CD4-positive, CD25-positive, alpha-beta regulatory T cell (primary cell): Measurements from ENCODE around the gene FAAP20. TPM values are rescaled to one million over a fixed set of nuclear protein-coding genes. Genes with fewer than 3 reads are reported as not detected.

Source experiments
- ATAC-seq, 2 donors: fragments of 150-1000 bp; cut with Tn5 transposase; one replicate each; pipeline ENCODE4 v1.10.0; 2021; ENCODE audit warnings: low read depth in 2 of 2, moderate number of reproducible peaks in 2 of 2, moderate library complexity in 1 of 2
- DNase-seq, 3 donors: peaks; one replicate each; pipeline versions ENCODE4 v3.0.0 to v3.0.0-alpha.2; 2012 to 2022; ENCODE audit warnings: mixed read lengths in 1 of 3
- H3K27ac ChIP-seq: one replicate; pipeline ENCODE4 v1.7.0; 2013; ENCODE audit warnings: mild to moderate bottlenecking, low read length; ENCODE audit not compliant: insufficient read depth, poor library complexity, severe bottlenecking
- H3K27me3 ChIP-seq: one replicate; pipeline ENCODE4 v1.7.0; 2013; ENCODE audit warnings: low read length; ENCODE audit not compliant: control insufficient read depth, insufficient read depth
- H3K36me3 ChIP-seq: one replicate; pipeline ENCODE4 v1.7.0; 2013; ENCODE audit warnings: mild to moderate bottlenecking, low read length, moderate library complexity; ENCODE audit not compliant: control insufficient read depth, insufficient read depth
- H3K4me1 ChIP-seq: 2 replicates; pipeline ENCODE4 v1.7.0; 2013; ENCODE audit warnings: mild to moderate bottlenecking, low read length; ENCODE audit not compliant: insufficient read depth, control insufficient read depth, poor library complexity, severe bottlenecking
- H3K4me3 ChIP-seq: one replicate; pipeline ENCODE4 v1.7.0; 2013; ENCODE audit warnings: low read depth, mild to moderate bottlenecking, low read length, moderate library complexity
- H3K9me3 ChIP-seq, 2 experiments: 1 replicate in 1 of 2; 2 replicates in 1 of 2; pipeline ENCODE4 v1.7.0; 2013; ENCODE audit warnings: low read length in 2 of 2, mild to moderate bottlenecking in 1 of 2, moderate library complexity in 1 of 2; ENCODE audit not compliant: control insufficient read depth in 2 of 2
- H3K27ac Mint-ChIP-seq, 3 donors: one replicate each; pipeline ENCODE4 v1.8.0; 2020 to 2022; ENCODE audit warnings: mild to moderate bottlenecking in 3 of 3, mixed read lengths in 3 of 3, moderate library complexity in 2 of 3
- H3K27me3 Mint-ChIP-seq: one replicate; pipeline ENCODE4 v1.8.0; 2022; ENCODE audit warnings: mild to moderate bottlenecking, mixed read lengths
- H3K36me3 Mint-ChIP-seq: one replicate; pipeline ENCODE4 v1.8.0; 2020; ENCODE audit warnings: mixed read lengths
- H3K4me1 Mint-ChIP-seq, 4 donors: one replicate each; pipeline ENCODE4 v1.8.0; 2020 to 2022; ENCODE audit warnings: mixed read lengths in 4 of 4, mild to moderate bottlenecking in 1 of 4
- H3K4me3 Mint-ChIP-seq, 4 donors: one replicate each; pipeline ENCODE4 v1.8.0; 2020 to 2022; ENCODE audit warnings: mild to moderate bottlenecking in 4 of 4, mixed read lengths in 4 of 4, moderate library complexity in 3 of 4
- H3K9me3 Mint-ChIP-seq, 7 donors: one replicate each; pipeline ENCODE4 v1.8.0; 2020 to 2022; ENCODE audit warnings: mixed read lengths in 7 of 7, mild to moderate bottlenecking in 3 of 7, moderate library complexity in 2 of 7
- polyA plus RNA-seq, 4 donors: library from polyadenylated mRNA; unstranded; fragments of 300-500 nt; fragmentation: Illumina TruSeq; gene quantifications; one replicate each; pipeline ENCODE4 v1.2.3, GENCODE V29; 2021
- total RNA-seq: library from RNA; stranded (reverse); gene quantifications from one replicate; pipeline ENCODE4 v1.2.3, GENCODE V29; 2022

Gene FAAP20, protein sequence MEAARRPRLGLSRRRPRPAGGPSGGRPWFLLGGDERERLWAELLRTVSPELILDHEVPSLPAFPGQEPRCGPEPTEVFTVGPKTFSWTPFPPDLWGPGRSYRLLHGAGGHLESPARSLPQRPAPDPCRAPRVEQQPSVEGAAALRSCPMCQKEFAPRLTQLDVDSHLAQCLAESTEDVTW
- total RNA-seq (40.4 TPM), polyA plus RNA-seq (10 to 100 TPM; 40.0 to 66.5 (median 51.5) TPM)

DNA sequence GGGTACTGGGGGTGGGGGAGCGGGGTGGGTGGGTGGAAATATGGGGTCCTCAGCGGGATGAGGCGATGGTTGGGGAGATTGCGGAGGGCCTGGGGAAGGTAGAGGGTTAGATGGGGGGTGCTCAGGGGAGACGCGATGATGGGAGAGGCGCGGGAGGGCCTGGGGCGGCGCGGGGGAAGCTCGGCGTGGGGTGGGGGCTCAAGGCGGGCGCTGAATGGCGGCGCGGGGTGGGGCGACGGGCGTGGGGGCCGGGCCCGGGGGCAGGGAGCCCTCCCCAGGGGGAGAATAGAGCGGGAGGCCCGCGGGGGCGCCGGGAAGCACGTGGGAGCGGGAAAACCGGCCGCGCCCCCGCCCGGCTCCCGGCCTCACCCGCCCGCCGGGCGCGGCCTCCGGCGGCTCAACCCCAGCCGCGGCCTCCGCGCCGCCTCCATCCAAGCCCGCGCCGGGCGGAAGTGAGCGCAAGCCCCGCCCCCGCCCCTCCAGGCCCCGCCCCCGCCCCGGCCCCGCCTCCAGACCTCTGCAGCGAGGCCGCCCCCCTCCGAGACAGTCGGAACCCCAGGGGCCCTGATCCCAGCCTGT lies at the start of gene FAAP20:
Gene FAAP20 (minus strand): TSS at position 454 of the 579 bp plus-strand sequence. CDS start 23 bp downstream, at position 431.
- Mint-ChIP-seq H3K27me3 (no peaks in the 10 kb centered on the region), H3K4me1 (peaks cover 0 to 33% (median 9%) of the 10 kb centered on the region in 4 donors), H3K36me3 (no peaks in the 10 kb centered on the region), H3K4me3 (peak within 1 kb of the TSS; percentile 87 to 96 (median 89)), H3K9me3 (no peaks in the 10 kb centered on the region), H3K27ac (peak within 1 kb of the TSS; percentile 79 to 93 (median 88))
- Histone ChIP-seq H3K27me3 (no peaks in the 10 kb centered on the region), H3K4me1 (peaks cover 40% of the 10 kb centered on the region), H3K9me3 (no peaks in the 10 kb centered on the region), H3K36me3 (no peaks in the 10 kb centered on the region), H3K27ac (peak within 1 kb of the TSS; percentile 81), H3K4me3 (peak within 1 kb of the TSS; percentile 59)
- DNase-seq (peak in 1 of 3 donors; percentile 64), ATAC-seq (peak; percentile 58 to 59)

DNA sequence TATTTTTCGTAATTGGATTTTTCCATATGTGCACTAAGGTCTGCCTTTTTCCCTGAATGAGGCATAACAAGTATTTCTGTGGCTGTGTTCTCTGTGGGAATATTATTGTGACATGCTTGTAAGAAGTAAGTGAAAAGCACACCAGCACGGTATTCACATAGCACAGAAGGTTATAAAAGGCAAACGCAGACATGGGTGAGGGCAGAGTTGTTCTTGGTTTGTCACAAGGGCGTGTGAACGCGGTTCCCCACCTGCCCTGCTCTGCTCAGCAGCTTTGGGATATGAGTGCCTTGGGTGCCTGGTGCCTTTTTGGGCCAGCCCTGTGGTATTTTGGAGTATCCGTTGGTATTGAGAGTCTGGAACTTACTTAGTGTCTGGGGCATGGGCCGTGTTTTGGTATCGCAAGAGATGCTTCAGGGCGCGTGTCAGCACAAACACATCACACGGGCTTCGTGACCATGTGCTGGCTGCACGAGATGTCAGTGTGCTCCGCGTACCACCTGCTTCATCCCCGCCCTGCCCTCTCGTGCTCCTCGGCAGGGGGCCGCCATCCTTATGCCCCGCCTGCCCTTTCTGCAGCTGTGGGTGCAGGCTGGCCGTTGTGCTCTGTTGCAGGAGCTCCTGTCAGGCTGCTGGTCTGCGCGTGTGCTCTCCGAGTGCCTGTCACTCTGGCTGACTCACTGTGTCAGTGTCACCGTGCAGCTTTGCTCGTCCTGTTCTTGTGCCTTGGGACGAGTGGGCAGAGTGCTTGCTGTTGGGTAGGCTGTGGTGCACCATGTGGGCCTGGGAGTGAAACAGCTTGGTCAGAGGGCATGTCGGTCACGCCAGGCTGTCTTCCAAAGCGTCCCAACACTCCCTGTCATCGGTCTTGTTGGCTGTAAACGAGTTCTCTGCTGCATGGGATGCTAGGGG lies 48.5 kb upstream of the FAAP20 start:
- Mint-ChIP-seq H3K27ac (peak overlapping the region in 2 of 3 donors; percentile 31 to 75), H3K36me3 (peaks cover 19% of the 10 kb centered on the region), H3K4me1 (peaks cover 0 to 91% (median 57%) of the 10 kb centered on the region in 4 donors), H3K4me3 (peak overlapping the region; percentile 56 to 83 (median 66)), H3K9me3 (peaks cover 0 to 1% (median 0%) of the 10 kb centered on the region in 7 donors), H3K27me3 (peaks cover 6% of the 10 kb centered on the region)
- Histone ChIP-seq H3K4me1 (peaks cover 85% of the 10 kb centered on the region), H3K9me3 (no peaks in the 10 kb centered on the region), H3K36me3 (peaks cover 33% of the 10 kb centered on the region), H3K27ac (no peak overlapping the region), H3K4me3 (no peak overlapping the region), H3K27me3 (no peaks in the 10 kb centered on the region)
- no peak for DNase-seq
- no peak for ATAC-seq

DNA sequence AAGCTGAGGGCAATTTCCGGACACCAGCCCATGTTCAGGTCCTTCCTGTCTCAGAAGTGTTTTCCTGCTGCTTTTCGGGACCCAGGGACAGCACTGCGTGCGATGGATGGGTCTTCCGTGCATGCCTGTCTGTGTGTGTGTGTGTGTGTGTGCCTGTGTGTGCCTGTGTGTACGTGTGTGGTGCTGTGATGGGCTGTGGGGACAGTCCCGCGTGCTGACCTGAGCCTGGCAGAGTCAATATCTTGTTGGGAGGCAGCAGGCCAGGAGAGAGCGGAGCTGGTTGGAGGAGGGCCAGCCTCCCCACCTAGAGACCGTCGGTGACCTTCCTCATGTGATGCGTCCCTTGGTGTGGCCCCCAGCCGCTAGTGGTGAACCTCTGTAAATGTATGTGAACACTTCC lies 47.2 kb upstream of the FAAP20 start:
- no peak for DNase-seq
- H3K36me3 Mint-ChIP-seq, result peaks cover 19% of the 10 kb centered on the region
- peaks cover 85% of the 10 kb centered on the region for H3K4me1 ChIP-seq

DNA sequence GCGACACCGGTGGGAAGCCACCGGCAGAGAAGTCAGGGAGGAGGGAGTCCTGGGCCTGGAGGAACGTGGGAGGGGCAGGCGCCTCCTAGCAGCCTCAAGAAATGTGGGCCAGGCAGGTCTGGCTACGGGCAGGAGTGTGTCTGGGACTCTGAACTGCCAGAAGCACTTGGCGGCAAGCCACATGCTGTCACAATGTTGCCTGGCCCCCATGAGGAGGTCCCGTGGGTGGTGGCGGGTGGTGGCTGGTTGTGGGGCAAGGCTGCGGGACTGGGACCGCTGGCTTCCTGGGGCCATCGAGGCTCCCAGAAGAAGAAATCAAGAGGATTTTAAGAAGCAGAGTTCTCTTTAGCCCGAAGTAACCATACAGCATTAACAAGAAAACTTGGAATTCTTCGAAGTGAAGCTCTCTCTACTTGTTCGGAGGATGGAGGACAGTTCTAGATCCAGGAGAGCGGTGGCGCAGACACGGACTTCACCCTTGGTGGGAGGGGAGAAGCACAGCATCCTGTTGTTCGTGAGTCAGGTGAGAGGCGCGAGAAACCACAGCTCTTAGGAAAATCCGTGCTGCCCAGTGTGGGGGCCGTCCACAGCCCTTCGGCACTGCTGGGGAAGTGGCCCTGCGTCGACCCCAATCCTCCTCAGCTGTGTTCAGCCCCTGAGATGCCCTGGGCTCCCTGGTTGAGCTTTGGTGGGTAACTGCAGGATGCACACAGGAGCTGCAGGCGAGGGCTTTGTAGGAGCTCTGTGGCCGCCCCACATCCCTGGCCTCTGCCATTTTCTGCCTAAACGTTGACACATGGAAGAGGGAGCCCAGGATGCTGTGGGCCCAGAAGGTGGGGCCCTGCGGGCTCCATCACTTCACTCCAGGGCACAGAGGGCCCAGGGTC lies 45.9 kb upstream of the FAAP20 start:
- H3K4me3 Mint-ChIP-seq, result peak overlapping the region; percentile 69 to 83 (median 79)
- Histone ChIP-seq H3K4me1 (peaks cover 86% of the 10 kb centered on the region), H3K9me3 (no peaks in the 10 kb centered on the region), H3K4me3 (peak overlapping the region; percentile 2), H3K27me3 (no peaks in the 10 kb centered on the region), H3K27ac (peak overlapping the region; percentile 51), H3K36me3 (peaks cover 25% of the 10 kb centered on the region)
- H3K9me3 Mint-ChIP-seq, result peaks cover 0 to 1% (median 0%) of the 10 kb centered on the region in 7 donors
- H3K36me3 Mint-ChIP-seq, result peaks cover 16% of the 10 kb centered on the region
- H3K27ac Mint-ChIP-seq, result peak overlapping the region; percentile 73 to 90 (median 90)
- H3K27me3 Mint-ChIP-seq, result no peaks in the 10 kb centered on the region
- DNase-seq (no peak), ATAC-seq (peak; percentile 21 to 37)
- peaks cover 13 to 94% (median 59%) of the 10 kb centered on the region in 4 donors for H3K4me1 Mint-ChIP-seq

More for the DNA sequence above, 47.2 kb upstream of the FAAP20 start:
- H3K9me3 Mint-ChIP-seq, result peaks cover 0 to 1% (median 0%) of the 10 kb centered on the region in 7 donors
- H3K27me3 Mint-ChIP-seq, result peaks cover 4% of the 10 kb centered on the region
- H3K4me1 Mint-ChIP-seq, result peaks cover 6 to 92% (median 58%) of the 10 kb centered on the region in 4 donors
- no peak overlapping the region for H3K4me3 ChIP-seq
- peak overlapping the region in 3 of 4 donors; percentile 23 to 80 (median 72) for H3K4me3 Mint-ChIP-seq
- H3K27ac ChIP-seq, result no peak overlapping the region
- ATAC-seq, result no peak
- no peaks in the 10 kb centered on the region for H3K27me3 ChIP-seq
- no peaks in the 10 kb centered on the region for H3K9me3 ChIP-seq
- H3K27ac Mint-ChIP-seq, result peak overlapping the region in 2 of 3 donors; percentile 15 to 90
- peaks cover 29% of the 10 kb centered on the region for H3K36me3 ChIP-seq

DNA sequence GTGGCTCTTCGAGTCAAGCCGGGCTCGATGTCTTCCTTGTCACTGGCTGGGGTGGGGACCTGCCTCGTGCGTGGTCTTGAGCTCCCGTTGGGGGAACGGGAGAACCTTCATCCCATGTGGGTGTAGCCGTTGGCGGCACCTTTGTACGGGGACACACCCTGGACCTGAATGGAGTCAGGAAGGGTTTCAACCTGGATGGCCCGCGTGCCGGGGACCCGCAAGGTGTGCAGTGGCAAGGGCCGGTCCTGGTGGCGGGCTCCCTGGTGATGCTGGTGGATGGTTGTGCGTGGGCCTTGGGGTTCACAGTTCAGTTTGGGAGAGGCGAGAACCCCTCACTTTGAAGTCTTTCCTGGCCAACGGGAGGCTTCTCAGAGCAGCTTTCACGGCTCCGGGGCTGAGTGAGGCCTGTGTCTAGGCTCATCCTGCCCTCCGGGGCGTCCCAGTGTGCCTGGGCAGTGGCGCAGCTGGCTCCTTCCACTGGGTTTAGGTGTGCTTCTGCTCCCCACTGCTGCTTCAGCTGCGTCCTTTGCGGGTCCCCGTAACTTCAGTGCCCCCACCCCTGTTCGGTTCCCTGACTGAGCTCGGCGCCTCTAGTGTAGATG lies 44.9 kb upstream of the FAAP20 start:
- ATAC-seq (no peak), DNase-seq (no peak)
- H3K27ac ChIP-seq, result peak overlapping the region; percentile 49
- Mint-ChIP-seq H3K4me3 (peak overlapping the region; percentile 69 to 83 (median 75)), H3K27ac (peak overlapping the region; percentile 73 to 94 (median 90)), H3K36me3 (peaks cover 13% of the 10 kb centered on the region), H3K4me1 (peaks cover 13 to 94% (median 57%) of the 10 kb centered on the region in 4 donors), H3K27me3 (peaks cover 2% of the 10 kb centered on the region), H3K9me3 (peaks cover 0 to 1% (median 0%) of the 10 kb centered on the region in 7 donors)
- peaks cover 92% of the 10 kb centered on the region for H3K4me1 ChIP-seq
- no peaks in the 10 kb centered on the region for H3K9me3 ChIP-seq
- H3K4me3 ChIP-seq, result no peak overlapping the region
- peaks cover 25% of the 10 kb centered on the region for H3K36me3 ChIP-seq
- no peaks in the 10 kb centered on the region for H3K27me3 ChIP-seq

DNA sequence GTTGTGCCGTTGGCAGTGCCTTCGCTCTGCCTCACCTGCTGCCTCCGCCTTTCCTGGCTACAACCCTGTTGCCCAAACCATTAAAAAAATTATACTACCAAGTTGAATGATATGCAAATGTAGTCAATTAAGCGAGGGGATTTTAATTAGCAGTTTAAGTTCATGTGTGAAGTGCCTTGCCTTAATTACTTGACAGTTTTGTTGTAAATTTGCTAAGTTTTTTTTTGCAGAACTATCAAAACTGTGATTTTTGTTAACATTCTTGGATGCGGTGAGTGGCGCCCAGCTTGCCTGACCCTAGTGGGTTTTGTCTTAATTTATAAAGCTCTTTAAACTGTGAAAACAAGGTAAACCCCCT lies 44.4 kb upstream of the FAAP20 start:
- Histone ChIP-seq H3K36me3 (peaks cover 25% of the 10 kb centered on the region), H3K9me3 (no peaks in the 10 kb centered on the region), H3K27ac (peak overlapping the region; percentile 49), H3K27me3 (no peaks in the 10 kb centered on the region), H3K4me1 (peaks cover 94% of the 10 kb centered on the region), H3K4me3 (no peak overlapping the region)
- ATAC-seq (no peak), DNase-seq (no peak)
- peak overlapping the region in 3 of 4 donors; percentile 46 to 77 (median 73) for H3K4me3 Mint-ChIP-seq
- H3K4me1 Mint-ChIP-seq, result peaks cover 13 to 95% (median 60%) of the 10 kb centered on the region in 4 donors
- H3K9me3 Mint-ChIP-seq, result peaks cover 0 to 1% (median 0%) of the 10 kb centered on the region in 7 donors
- H3K36me3 Mint-ChIP-seq, result peaks cover 12% of the 10 kb centered on the region
- peaks cover 5% of the 10 kb centered on the region for H3K27me3 Mint-ChIP-seq
- H3K27ac Mint-ChIP-seq, result peak overlapping the region in 2 of 3 donors; percentile 52 to 90
